Liver (tissue), 9 donors: Measurements from ENCODE around the gene DOCK1. TPM values are rescaled to one million over a fixed set of nuclear protein-coding genes. Genes with fewer than 3 reads are reported as not detected.

Source experiments
- DNase-seq: peaks from one replicate; pipeline ENCODE4 v3.0.0-alpha.2; 2017; ENCODE audit warnings: low spot score
- H3K27ac ChIP-seq, 2 donors: one replicate each; pipeline ENCODE4 v1.7.0; 2013; ENCODE audit warnings: inconsistent platforms in 2 of 2, low read length in 2 of 2, control low read depth in 1 of 2, low read depth in 1 of 2, mild to moderate bottlenecking in 1 of 2
- H3K27me3 ChIP-seq, 4 donors: one replicate each; pipeline versions ENCODE4 v1.6.1 to v1.7.0; 2013; ENCODE audit warnings: low read length in 3 of 4, inconsistent platforms in 1 of 4, mild to moderate bottlenecking in 1 of 4, moderate library complexity in 1 of 4; ENCODE audit not compliant: control insufficient read depth in 4 of 4, insufficient read depth in 4 of 4
- H3K36me3 ChIP-seq, 4 donors: one replicate each; pipeline versions ENCODE4 v1.6.1 to v1.7.0; 2013; ENCODE audit warnings: low read length in 3 of 4, mild to moderate bottlenecking in 3 of 4, low read depth in 1 of 4, moderate library complexity in 1 of 4; ENCODE audit not compliant: control insufficient read depth in 4 of 4, insufficient read depth in 3 of 4
- H3K4me1 ChIP-seq, 4 donors: one replicate each; pipeline versions ENCODE4 v1.6.1 to v1.7.0; 2013; ENCODE audit warnings: low read length in 3 of 4, mild to moderate bottlenecking in 3 of 4, moderate library complexity in 1 of 4; ENCODE audit not compliant: control insufficient read depth in 4 of 4, insufficient read depth in 4 of 4
- H3K4me3 ChIP-seq, 3 donors: one replicate each; pipeline versions ENCODE4 v1.6.1 to v1.7.0; 2013; ENCODE audit warnings: low read length in 3 of 3, control low read depth in 1 of 3, low read depth in 1 of 3, mild to moderate bottlenecking in 1 of 3
- H3K9ac ChIP-seq, 2 donors: one replicate each; pipeline ENCODE4 v1.7.0; 2013; ENCODE audit warnings: low read length in 2 of 2, mild to moderate bottlenecking in 2 of 2, moderate library complexity in 2 of 2, control low read depth in 1 of 2, low read depth in 1 of 2
- H3K9me3 ChIP-seq, 4 donors: one replicate each; pipeline versions ENCODE4 v1.6.1 to v1.7.0; 2013; ENCODE audit warnings: low read length in 3 of 4; ENCODE audit not compliant: control insufficient read depth in 4 of 4
- ATF3 ChIP-seq: IDR thresholded peaks from 2 replicates; pipeline ENCODE4 v1.6.1; 2016; ENCODE audit warnings: antibody characterized with exemption
- CTCF ChIP-seq: fragments of 150-350 bp; IDR thresholded peaks from 2 replicates; pipeline ENCODE4 v1.5.1; 2017; ENCODE audit warnings: improper control_type of control experiment, low read depth, low read length; ENCODE audit not compliant: missing input control
- EGR1 ChIP-seq, 2 donors: IDR thresholded peaks; 2 replicates each; pipeline ENCODE4 v1.6.1; 2016 to 2018; ENCODE audit warnings: antibody characterized with exemption in 2 of 2, low read depth in 2 of 2
- FOXA1 ChIP-seq: IDR thresholded peaks from 2 replicates; pipeline ENCODE4 v1.6.1; 2016; ENCODE audit warnings: antibody characterized with exemption
- FOXA2 ChIP-seq: IDR thresholded peaks from 2 replicates; pipeline ENCODE4 v1.6.1; 2016; ENCODE audit warnings: antibody characterized with exemption
- GABPA ChIP-seq, 2 donors: IDR thresholded peaks in 1 of 2; conservative IDR thresholded peaks in 1 of 2; 2 replicates each; pipeline ENCODE4 v1.6.1; 2016; ENCODE audit warnings: antibody characterized with exemption in 2 of 2, mild to moderate bottlenecking in 1 of 2, moderate library complexity in 1 of 2
- HNF4A ChIP-seq, 2 donors: conservative IDR thresholded peaks; 2 replicates each; pipeline ENCODE4 v1.6.1; 2016; ENCODE audit warnings: antibody characterized with exemption in 2 of 2, mild to moderate bottlenecking in 2 of 2
- HNF4G ChIP-seq: IDR thresholded peaks from 2 replicates; pipeline ENCODE4 v1.6.1; 2016; ENCODE audit warnings: antibody characterized with exemption
- JUND ChIP-seq, 2 donors: IDR thresholded peaks; 2 replicates each; pipeline ENCODE4 v1.6.1; 2016; ENCODE audit warnings: antibody characterized with exemption in 2 of 2
- MAX ChIP-seq: IDR thresholded peaks from 2 replicates; pipeline ENCODE4 v1.6.1; 2016; ENCODE audit warnings: antibody characterized with exemption
- NR2F2 ChIP-seq: IDR thresholded peaks from 2 replicates; pipeline ENCODE4 v1.6.1; 2016; ENCODE audit warnings: antibody characterized with exemption
- RAD21 ChIP-seq, 2 donors: IDR thresholded peaks; 2 replicates each; pipeline ENCODE4 v1.6.1; 2016; ENCODE audit warnings: antibody characterized with exemption in 2 of 2, mild to moderate bottlenecking in 2 of 2
- REST ChIP-seq: IDR thresholded peaks from 2 replicates; pipeline ENCODE4 v1.6.1; 2016; ENCODE audit warnings: antibody characterized with exemption, mild to moderate bottlenecking
- RXRA ChIP-seq, 2 donors: IDR thresholded peaks; 2 replicates each; pipeline ENCODE4 v1.6.1; 2017 to 2018; ENCODE audit warnings: antibody characterized with exemption in 2 of 2, mild to moderate bottlenecking in 1 of 2
- SP1 ChIP-seq: IDR thresholded peaks from 2 replicates; pipeline ENCODE4 v1.6.1; 2018; ENCODE audit warnings: antibody characterized with exemption, mild to moderate bottlenecking
- TAF1 ChIP-seq: conservative IDR thresholded peaks from 2 replicates; pipeline ENCODE4 v1.6.1; 2016; ENCODE audit warnings: antibody characterized with exemption, mild to moderate bottlenecking
- YY1 ChIP-seq: IDR thresholded peaks from 2 replicates; pipeline ENCODE4 v1.6.1; 2016; ENCODE audit warnings: antibody characterized with exemption, mild to moderate bottlenecking
- ZBTB33 ChIP-seq: IDR thresholded peaks from 2 replicates; pipeline ENCODE4 v1.6.1; 2016; ENCODE audit warnings: antibody characterized with exemption
- WGBS: extraction: QIAGEN DNeasy Blood & Tissue Kit; methylation state at CpG from one replicate; pipeline ENCODE4 v1.1.7; 2013; 5-methylcytosine and 5-hydroxymethylcytosine counted together
- polyA plus RNA-seq, 2 donors: library from polyadenylated mRNA; stranded (reverse) in 1 of 2; unstranded in 1 of 2; fragments of 200-250 nt in 1 of 2; fragments of >200 nt in 1 of 2; fragmentation: Nextera tagmentation in 1 of 2; extraction: Ambion mirVana in 1 of 2; gene quantifications; one replicate each; pipeline versions ENCODE4 v1.2.1 to v1.2.3, GENCODE V29; 2013 to 2015
- total RNA-seq, 2 donors: library from RNA; depleted of rRNA; stranded (reverse); fragments of >200 nt; gene quantifications; one replicate each; pipeline ENCODE4 v1.2.3, GENCODE V29; 2014
- donor health status: healthy.
- donor health status: healthy.
- donor health status: healthy.
- donor health status: healthy.
- donor health status: healthy.

The DOCK1 gene
- total and polyA plus RNA-seq, 4 donors = 3.8 to 28.8 (median 9.1) TPM

- TF ChIP-seq SP1 = no peak
- TF ChIP-seq EGR1 (IDR thresholded peaks at IDR 0.05; ENCODE audit: low read depth in 2 of 2) = no peak
- TF ChIP-seq TAF1 = no peak
- no peak for TF ChIP-seq MAX
Observed at GRCh38 chr10:127474501-127474900, 569.3 kb downstream of the DOCK1 start (continued).

GRCh38 chr10:127485153-127485857 lies 580.1 kb downstream of the DOCK1 start:
- 47% methylated on average over 16 of the region's 16 CpGs for WGBS
- TF ChIP-seq MAX = no peak
- TF ChIP-seq NR2F2 = no peak
- no peak for TF ChIP-seq FOXA2
- no peak for TF ChIP-seq EGR1 (IDR thresholded peaks at IDR 0.05; ENCODE audit: low read depth in 2 of 2)
- TF ChIP-seq HNF4A (conservative IDR thresholded peaks at IDR 0.05) = no peak
- no peak for TF ChIP-seq CTCF
- no peak for TF ChIP-seq ATF3
- TF ChIP-seq JUND (IDR thresholded peaks at IDR 0.05) = no peak
- no peak for TF ChIP-seq ZBTB33
- no peak for TF ChIP-seq SP1
- no peak for TF ChIP-seq RXRA (IDR thresholded peaks at IDR 0.05)
- TF ChIP-seq RAD21 (IDR thresholded peaks at IDR 0.05) = no peak
- no peak for TF ChIP-seq REST
- TF ChIP-seq HNF4G = no peak
- no peak for TF ChIP-seq YY1
- TF ChIP-seq FOXA1 = no peak
- no peak for TF ChIP-seq TAF1
- TF ChIP-seq GABPA (IDR thresholded peaks at IDR 0.05 in 1 of 2, conservative IDR thresholded peaks at IDR 0.05 in 1 of 2) = no peak
- H3K4me1 ChIP-seq = no peaks in the 10 kb centered on the region
- H3K27ac ChIP-seq = no peak overlapping the region
- peaks cover 0 to 10% (median 3%) of the 10 kb centered on the region in 4 donors for H3K27me3 ChIP-seq
- no peak overlapping the region for H3K9ac ChIP-seq
- DNase-seq = no peak
- H3K4me3 ChIP-seq = no peak overlapping the region
- no peaks in the 10 kb centered on the region for H3K36me3 ChIP-seq
- no peaks in the 10 kb centered on the region for H3K9me3 ChIP-seq
